ENCODE data around the gene LRRC27. TPM values are rescaled to one million over a fixed set of nuclear protein-coding genes. Genes with fewer than 3 reads are reported as not detected.

The LRRC27 gene
- total RNA-seq, 4 donors from 2014 or later: 5.1 to 22.3 (median 18.5) TPM

DNA sequence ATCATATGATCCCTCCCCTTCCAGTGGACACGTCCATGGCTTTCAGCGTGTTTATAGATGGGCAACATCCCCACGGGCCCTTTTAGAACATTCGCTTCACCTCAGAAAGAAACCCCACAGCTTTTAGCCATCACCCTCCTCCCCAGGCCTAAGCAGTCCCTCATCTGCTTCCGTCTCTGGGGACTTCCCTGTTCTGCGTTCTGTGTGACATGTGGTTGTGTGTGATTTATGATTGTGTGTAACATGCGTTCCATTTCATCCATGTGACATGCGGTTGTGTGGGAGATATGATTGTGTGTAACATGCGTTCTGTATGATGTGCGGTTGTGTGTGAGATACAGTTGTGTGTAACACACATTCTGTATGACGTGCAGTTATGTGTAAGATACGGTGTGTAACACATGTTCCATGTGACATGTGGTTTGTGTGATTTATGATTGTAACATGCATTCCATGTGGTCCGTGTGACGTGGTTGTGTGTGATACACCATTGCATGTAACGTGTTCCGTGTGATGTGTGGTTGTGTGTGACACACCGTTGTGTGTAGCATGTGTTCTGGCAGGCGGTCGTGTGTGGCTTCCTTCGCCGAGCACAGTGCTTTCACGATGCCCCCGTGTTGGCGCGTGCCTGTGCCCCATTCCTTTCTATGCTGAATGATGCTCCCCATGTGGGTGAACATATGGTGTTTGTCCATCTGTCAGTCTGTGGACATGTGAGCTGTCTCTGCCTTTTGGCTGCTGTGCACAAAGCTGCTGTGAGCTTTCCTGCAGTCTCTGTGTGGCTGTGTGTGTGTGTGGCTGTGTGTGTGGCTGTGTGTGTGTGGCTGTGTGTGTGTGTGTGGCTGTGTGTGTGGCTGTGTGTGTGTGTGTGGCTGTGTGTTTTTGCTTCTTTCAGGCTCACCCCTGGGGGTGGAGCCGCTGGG is 91.2 kb downstream of the LRRC27 start:
- no peak for TF ChIP-seq POLR2A (IDR thresholded peaks at IDR 0.05)
- TF ChIP-seq, protein P1, sequence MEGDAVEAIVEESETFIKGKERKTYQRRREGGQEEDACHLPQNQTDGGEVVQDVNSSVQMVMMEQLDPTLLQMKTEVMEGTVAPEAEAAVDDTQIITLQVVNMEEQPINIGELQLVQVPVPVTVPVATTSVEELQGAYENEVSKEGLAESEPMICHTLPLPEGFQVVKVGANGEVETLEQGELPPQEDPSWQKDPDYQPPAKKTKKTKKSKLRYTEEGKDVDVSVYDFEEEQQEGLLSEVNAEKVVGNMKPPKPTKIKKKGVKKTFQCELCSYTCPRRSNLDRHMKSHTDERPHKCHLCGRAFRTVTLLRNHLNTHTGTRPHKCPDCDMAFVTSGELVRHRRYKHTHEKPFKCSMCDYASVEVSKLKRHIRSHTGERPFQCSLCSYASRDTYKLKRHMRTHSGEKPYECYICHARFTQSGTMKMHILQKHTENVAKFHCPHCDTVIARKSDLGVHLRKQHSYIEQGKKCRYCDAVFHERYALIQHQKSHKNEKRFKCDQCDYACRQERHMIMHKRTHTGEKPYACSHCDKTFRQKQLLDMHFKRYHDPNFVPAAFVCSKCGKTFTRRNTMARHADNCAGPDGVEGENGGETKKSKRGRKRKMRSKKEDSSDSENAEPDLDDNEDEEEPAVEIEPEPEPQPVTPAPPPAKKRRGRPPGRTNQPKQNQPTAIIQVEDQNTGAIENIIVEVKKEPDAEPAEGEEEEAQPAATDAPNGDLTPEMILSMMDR (IDR thresholded peaks at IDR 0.05): no peak
- Histone ChIP-seq H3K27me3 (no peaks in the 10 kb centered on the region), H3K4me1 (peaks cover 24 to 53% (median 38%) of the 10 kb centered on the region in 4 donors), H3K36me3 (no peaks in the 10 kb centered on the region), H3K27ac (peak overlapping the region; percentile 84 to 93 (median 90)), H3K9me3 (no peaks in the 10 kb centered on the region), H3K4me3 (no peak overlapping the region)
- DNase-seq: peak in 1 of 3 donors; percentile 67

DNA sequence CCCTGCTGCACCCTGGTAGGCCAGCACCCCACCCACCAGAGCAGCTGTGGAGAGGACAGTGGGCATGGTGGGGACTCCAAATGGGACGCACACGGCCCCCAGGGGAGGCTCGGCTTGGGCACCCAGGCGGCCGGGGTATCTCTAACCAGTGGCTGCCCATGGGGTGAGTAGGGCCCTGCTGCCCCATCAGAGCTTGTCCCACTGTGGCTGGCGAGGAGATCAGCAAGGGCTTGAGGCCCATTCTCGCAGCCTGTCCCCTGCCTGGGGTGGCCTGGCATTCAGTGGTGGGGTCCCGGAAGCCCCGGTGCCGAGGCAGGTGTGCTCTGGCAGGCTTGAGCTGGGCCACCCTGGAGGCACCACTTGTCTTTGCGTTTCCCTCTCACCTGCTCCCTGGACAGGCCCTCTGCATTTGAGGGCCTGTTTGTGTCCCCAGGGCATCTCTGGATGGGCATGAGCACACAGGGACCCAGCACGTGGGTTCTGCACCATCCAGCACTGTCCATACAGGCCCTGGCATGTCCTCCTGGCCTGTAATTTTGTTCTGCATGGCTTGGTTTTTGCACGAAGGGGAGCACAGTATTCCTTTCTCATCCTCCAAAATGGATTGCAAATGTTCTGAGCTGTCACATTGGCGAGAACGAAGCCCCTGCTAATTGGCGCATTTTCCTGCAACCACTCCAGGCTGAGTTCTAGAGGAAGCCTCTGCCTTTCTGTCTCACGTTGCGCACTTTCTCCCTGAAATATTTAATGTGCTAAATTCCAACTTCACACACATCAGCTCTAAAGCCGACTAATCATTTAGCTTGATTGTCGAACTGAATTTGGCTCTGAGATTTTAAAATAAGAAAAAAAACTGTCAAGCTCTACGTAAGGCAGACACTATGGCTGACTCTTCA is 92.2 kb downstream of the LRRC27 start:
- Histone ChIP-seq H3K9me3 (no peaks in the 10 kb centered on the region), H3K4me1 (peaks cover 18 to 43% (median 28%) of the 10 kb centered on the region in 4 donors), H3K27ac (peak overlapping the region in 2 of 4 donors; percentile 91 to 93), H3K4me3 (no peak overlapping the region), H3K36me3 (no peaks in the 10 kb centered on the region), H3K27me3 (no peaks in the 10 kb centered on the region)
- no peak for DNase-seq
- no peak for TF ChIP-seq POLR2A (IDR thresholded peaks at IDR 0.05)
- TF ChIP-seq, protein P1 (IDR thresholded peaks at IDR 0.05): no peak

DNA sequence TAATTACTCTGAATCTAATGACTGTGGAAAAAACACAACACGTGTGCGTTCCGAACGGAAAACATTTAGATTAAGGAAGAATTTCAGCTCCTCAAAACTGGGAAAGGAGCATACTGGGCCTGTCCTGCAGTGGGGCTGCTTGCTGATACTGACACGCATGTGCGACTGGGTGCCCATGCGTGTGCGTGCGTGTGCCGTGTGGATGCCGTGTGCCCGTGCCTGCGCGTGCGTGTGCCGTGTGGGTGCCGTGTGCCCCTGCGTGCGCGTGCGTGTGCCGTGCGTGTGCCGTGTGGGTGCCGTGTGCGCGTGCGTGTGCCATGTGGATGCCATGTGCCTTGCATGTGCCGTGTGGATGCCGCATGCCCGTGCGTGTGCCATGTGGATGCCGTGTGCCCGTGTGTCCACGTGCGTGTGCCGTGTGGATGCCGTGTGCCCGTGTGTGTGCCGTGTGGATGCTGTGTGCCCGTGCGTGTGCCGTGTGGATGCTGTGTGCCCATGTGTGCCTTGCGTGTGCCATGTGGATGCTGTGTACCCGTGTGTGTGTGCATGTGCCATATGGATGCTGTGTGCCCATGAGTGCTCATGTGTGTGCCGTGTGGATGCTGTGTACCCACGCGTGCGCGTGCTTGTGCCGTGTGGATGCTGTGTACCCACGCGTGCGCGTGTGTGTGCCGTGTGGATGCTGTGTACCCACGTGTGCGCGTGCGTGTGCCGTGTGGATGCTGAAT is 93.2 kb downstream of the LRRC27 start:
- DNase-seq: no peak
- no peak overlapping the region for H3K27ac ChIP-seq
- H3K4me1 ChIP-seq: peaks cover 16 to 38% (median 21%) of the 10 kb centered on the region in 4 donors
- no peaks in the 10 kb centered on the region for H3K36me3 ChIP-seq
- no peaks in the 10 kb centered on the region for H3K27me3 ChIP-seq
- H3K4me3 ChIP-seq: no peak overlapping the region
- H3K9me3 ChIP-seq: no peaks in the 10 kb centered on the region
- TF ChIP-seq, protein P1 (IDR thresholded peaks at IDR 0.05): no peak
- no peak for TF ChIP-seq POLR2A (IDR thresholded peaks at IDR 0.05)

DNA sequence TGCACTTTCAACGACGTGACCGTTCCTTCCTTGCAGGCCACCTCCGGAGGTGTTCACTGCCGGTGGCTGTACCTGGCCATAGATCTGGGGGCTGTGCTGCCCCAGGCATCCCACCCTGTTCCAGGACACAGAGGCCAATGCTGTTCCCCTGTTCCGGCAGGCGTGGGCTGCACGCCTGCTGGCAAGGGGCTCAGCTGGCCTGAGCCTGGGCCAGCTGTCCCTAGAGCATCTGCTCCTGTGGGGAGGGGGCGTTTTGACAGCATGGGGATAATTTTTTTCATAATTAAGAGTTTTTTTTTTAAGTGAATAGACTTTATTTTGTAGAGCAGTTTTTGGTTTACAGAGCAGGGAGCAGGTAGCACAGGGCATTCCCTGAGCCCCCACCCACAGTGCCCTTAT is 93.8 kb downstream of the LRRC27 start:
- Histone ChIP-seq H3K4me3 (no peak overlapping the region), H3K27ac (no peak overlapping the region), H3K36me3 (no peaks in the 10 kb centered on the region), H3K4me1 (peaks cover 10 to 32% (median 17%) of the 10 kb centered on the region in 4 donors), H3K9me3 (no peaks in the 10 kb centered on the region), H3K27me3 (no peaks in the 10 kb centered on the region)
- DNase-seq: no peak
- no peak for TF ChIP-seq POLR2A (IDR thresholded peaks at IDR 0.05)
- TF ChIP-seq, protein P1 (IDR thresholded peaks at IDR 0.05): no peak

Data from Peyer's patch (tissue), 4 donors.